ENCODE results near the gene TULP3. TPM values are rescaled to one million over a fixed set of nuclear protein-coding genes. Genes with fewer than 3 reads are reported as not detected.
A peak's percentile ranks its signal among the peaks of the same experiment; 100 is the strongest.

Gene TULP3
- total RNA-seq, 4 donors from 2014 or later = 20.1 to 32.3 (median 22.3) TPM

DNA sequence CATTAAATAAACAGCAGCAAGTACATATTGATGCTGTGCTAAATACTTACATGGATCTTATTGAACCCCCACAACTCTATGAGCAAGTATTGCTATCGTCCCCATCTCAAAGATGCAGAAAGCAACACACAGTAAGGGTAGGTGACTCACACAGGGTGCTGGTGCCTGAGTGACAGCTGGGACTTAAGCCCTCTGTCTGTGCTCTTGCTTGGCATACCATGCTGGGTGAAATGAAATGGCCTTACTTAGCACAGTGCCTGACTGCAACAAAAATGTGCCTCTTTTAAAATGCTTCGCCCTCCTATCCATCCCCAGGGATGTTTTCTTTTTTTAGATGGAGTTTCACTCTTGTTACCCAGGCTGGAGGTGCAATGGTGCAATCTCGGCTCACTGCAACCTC is 34.6 kb upstream of the TULP3 start:
- Histone ChIP-seq H3K27me3 (no peaks in the 10 kb centered on the region), H3K4me3 (replicated peaks in 1 of 3) (no peak overlapping the region), H3K4me1 (peaks cover 0 to 11% of the 10 kb centered on the region in 2 donors), H3K27ac (no peak overlapping the region), H3K36me3 (no peaks in the 10 kb centered on the region), H3K9me3 (no peaks in the 10 kb centered on the region)
- DNase-seq = no peak
- 96 to 97% methylated on average over 3 of the region's 3 CpGs for WGBS, 2 donors
- intact Hi-C loops (cut with DNase I) = no loop called here
- TF ChIP-seq POLR2A (IDR thresholded peaks at IDR 0.05) = no peak
- TF ChIP-seq, protein P1, sequence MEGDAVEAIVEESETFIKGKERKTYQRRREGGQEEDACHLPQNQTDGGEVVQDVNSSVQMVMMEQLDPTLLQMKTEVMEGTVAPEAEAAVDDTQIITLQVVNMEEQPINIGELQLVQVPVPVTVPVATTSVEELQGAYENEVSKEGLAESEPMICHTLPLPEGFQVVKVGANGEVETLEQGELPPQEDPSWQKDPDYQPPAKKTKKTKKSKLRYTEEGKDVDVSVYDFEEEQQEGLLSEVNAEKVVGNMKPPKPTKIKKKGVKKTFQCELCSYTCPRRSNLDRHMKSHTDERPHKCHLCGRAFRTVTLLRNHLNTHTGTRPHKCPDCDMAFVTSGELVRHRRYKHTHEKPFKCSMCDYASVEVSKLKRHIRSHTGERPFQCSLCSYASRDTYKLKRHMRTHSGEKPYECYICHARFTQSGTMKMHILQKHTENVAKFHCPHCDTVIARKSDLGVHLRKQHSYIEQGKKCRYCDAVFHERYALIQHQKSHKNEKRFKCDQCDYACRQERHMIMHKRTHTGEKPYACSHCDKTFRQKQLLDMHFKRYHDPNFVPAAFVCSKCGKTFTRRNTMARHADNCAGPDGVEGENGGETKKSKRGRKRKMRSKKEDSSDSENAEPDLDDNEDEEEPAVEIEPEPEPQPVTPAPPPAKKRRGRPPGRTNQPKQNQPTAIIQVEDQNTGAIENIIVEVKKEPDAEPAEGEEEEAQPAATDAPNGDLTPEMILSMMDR (IDR thresholded peaks at IDR 0.05) = no peak

DNA sequence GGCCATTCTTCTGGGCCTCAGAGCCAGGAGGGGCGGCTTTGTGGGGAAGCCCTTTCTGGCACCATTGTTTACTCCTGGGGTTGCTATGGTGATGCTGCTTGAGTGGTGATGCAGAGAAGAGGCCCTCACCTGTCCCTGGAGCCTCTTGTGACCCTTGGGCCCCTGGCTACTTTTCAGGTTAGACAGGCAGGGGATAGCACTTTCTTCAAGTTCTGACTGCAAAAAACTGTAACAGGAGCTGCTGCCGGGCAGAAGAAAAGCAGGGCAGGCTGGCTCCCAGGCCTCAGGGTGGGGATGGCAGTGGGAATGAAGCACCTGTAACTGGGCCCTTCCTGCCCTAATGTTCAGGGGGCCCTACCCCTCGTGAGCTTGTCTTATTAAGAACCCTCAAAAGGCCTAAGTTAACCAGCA is 33.7 kb upstream of the TULP3 start, which contains the start of gene TEX52:
TEX52 (minus strand) TSS at position 19 of the 411 bp plus-strand sequence; CDS start at position 6, 13 bp downstream.
- peak within 1 kb of the TSS in 1 of 3 donors; percentile 24 for H3K27ac ChIP-seq
- peaks cover 0 to 11% of the 10 kb centered on the region in 2 donors for H3K4me1 ChIP-seq
- no peaks in the 10 kb centered on the region for H3K9me3 ChIP-seq
- H3K36me3 ChIP-seq = no peaks in the 10 kb centered on the region
- WGBS, 2 donors = 52 to 60% methylated on average over 2 to 3 of the region's 3 CpGs
- H3K27me3 ChIP-seq = no peaks in the 10 kb centered on the region
- peak; percentile 28 to 58 for DNase-seq
- no peak within 1 kb of the TSS for H3K4me3 ChIP-seq (replicated peaks in 1 of 3)
- TF ChIP-seq POLR2A (IDR thresholded peaks at IDR 0.05) = no peak
- TF ChIP-seq, protein P1 (IDR thresholded peaks at IDR 0.05) = no peak
- intact Hi-C loops (cut with DNase I) = no loop called here

DNA sequence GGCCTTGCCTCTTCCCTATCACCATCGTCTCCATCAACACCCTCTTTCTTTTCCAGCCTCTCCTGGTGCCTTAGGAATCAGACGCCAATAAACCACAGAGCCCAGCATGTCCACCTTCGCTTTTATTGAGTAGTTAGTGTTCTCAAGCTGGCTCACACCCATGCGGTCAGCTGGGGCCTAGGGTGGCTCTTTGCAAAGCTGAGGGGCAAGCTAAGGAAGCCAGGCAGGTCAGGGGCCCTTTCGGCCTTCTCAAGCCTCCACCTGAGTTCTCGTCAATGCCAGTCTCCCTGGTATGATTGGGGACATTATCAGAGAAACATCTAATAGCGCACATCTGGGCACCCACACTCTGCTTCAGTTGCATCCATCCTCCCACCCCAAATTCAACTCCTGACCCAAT is 33.1 kb upstream of the TULP3 start:
- no peak overlapping the region for H3K4me3 ChIP-seq (replicated peaks in 1 of 3)
- H3K36me3 ChIP-seq = no peaks in the 10 kb centered on the region
- TF ChIP-seq, protein P1 (IDR thresholded peaks at IDR 0.05) = no peak
- TF ChIP-seq POLR2A (IDR thresholded peaks at IDR 0.05) = no peak
- H3K9me3 ChIP-seq = no peaks in the 10 kb centered on the region
- intact Hi-C loops (cut with DNase I) = no loop called here
- DNase-seq = no peak
- H3K27me3 ChIP-seq = no peaks in the 10 kb centered on the region
- no peak overlapping the region for H3K27ac ChIP-seq
- WGBS, 2 donors = 91 to 93% methylated on average over 7 of the region's 7 CpGs
- H3K4me1 ChIP-seq = peaks cover 0 to 11% of the 10 kb centered on the region in 2 donors

DNA sequence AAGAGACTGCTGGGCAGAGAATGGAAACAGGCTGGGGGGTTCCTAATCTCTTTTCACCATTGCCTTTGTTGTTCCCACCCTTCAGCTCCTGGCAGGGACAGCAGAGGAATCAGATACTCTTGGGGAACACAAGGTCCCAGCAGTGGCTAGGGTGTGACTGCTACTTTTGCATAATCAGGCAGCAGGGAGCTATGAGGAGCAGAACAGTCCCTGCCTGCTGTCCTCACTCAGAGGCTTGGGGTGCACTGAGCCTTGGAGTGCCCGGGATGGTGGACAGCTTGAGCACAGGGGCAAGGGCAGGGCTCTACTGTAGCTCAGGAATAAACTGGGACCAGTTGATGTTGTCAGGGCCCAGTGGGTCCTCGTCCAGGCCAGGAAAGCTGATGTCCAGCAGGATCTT is 32.4 kb upstream of the TULP3 start:
- peaks cover 0 to 11% of the 10 kb centered on the region in 2 donors for H3K4me1 ChIP-seq
- no peaks in the 10 kb centered on the region for H3K9me3 ChIP-seq
- no peaks in the 10 kb centered on the region for H3K36me3 ChIP-seq
- H3K4me3 ChIP-seq (replicated peaks in 1 of 3) = no peak overlapping the region
- intact Hi-C loops (cut with DNase I) = no loop called here
- no peaks in the 10 kb centered on the region for H3K27me3 ChIP-seq
- no peak for DNase-seq
- WGBS, 2 donors = 71 to 80% methylated on average over 2 of the region's 2 CpGs
- no peak overlapping the region for H3K27ac ChIP-seq
- TF ChIP-seq POLR2A (IDR thresholded peaks at IDR 0.05) = no peak
- TF ChIP-seq, protein P1 (IDR thresholded peaks at IDR 0.05) = no peak

DNA sequence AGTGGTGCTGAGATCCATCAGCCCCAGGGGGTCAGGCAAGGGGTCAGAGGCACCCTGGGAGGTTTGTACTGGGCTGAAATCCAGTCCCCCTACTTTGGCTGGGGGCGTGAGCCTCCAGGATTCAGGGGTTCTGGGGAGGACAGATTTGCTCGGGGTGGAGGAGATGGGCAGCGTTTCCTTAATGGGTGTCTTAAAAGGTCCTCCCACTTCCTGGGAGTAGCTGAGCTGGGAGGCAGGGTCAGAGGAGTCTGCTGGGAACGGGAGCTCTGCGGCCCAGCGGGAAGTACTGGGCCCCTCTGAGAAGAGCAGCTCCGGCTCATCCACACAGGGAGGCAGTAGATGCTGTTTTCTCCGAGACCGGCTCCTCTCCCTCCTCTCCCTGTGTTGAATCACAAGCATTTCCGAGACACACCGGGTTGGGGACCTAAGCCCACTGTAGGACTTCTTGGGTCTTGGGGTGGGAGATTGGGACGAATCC is 31.7 kb upstream of the TULP3 start:
- Histone ChIP-seq H3K36me3 (no peaks in the 10 kb centered on the region), H3K4me3 (replicated peaks in 1 of 3) (no peak overlapping the region), H3K27ac (no peak overlapping the region), H3K9me3 (no peaks in the 10 kb centered on the region), H3K27me3 (no peaks in the 10 kb centered on the region), H3K4me1 (peaks cover 0 to 8% of the 10 kb centered on the region in 2 donors)
- DNase-seq = no peak
- 86 to 90% methylated on average over 11 to 12 of the region's 12 CpGs for WGBS, 2 donors
- intact Hi-C loops (cut with DNase I) = no loop called here
- TF ChIP-seq, protein P1 (IDR thresholded peaks at IDR 0.05) = no peak
- no peak for TF ChIP-seq POLR2A (IDR thresholded peaks at IDR 0.05)
